ENCODE data around the gene PERM1.

PERM1 gene

DNA sequence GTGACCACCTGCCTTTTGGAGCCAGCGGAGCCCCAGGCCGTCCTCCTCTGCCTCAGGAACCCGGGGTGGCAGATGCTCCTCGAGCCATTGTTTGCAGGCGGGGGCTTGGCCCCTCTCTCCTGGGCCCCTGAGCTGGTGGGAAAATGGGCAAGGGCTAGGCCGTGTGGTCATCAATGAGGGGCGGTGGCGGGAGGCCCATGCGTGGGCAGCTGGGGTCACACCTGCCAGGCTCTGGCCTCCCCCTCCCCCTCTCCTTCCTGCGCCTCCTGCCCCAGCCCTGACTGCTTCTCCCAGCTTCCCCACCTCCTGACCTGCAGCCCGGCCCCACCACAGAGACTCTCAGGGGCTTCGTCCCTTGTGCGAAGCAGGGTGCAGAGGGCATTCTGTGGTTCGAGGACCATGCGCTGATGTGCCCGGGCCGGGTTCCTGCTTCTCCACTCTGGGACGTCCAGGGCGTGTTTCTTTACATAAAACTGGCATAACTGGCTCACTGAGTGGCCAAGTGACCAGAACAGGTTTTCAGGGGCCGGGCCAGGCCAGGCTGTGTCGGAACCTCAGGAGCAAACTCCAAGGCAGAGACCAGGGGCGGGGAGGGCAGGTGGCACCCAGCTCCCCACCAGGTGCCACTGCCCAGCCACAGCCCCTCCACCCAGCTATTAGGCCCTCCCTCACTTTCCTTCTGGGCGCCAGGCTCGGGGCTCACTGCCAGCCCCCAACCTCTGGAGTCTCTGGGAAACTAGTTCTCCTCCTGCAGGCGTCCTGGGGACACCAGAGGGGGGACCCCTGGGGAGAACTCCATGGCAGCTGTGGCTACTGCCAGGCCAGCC lies 48.9 kb downstream of the PERM1 start:
- peak in 1 of 2 experiments; percentile 41 for DNase-seq

DNA sequence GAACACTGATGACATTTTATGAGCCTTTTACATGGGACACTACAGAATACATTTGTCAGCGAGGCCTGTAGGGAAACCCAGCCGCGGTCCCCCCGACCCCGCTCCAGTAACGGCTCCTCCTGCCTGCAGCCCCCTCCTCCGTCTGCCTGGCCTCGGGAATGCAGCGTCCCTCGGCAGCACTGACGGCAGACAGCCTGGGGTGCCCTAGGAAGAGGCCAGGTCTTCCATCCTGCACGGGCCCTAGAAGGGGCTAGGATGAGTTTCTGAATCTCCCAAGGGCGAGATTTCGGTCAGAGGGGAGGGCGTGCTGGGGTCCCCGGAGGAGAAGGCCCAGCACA lies 49.8 kb downstream of the PERM1 start:
- DNase-seq = no peak

DNA sequence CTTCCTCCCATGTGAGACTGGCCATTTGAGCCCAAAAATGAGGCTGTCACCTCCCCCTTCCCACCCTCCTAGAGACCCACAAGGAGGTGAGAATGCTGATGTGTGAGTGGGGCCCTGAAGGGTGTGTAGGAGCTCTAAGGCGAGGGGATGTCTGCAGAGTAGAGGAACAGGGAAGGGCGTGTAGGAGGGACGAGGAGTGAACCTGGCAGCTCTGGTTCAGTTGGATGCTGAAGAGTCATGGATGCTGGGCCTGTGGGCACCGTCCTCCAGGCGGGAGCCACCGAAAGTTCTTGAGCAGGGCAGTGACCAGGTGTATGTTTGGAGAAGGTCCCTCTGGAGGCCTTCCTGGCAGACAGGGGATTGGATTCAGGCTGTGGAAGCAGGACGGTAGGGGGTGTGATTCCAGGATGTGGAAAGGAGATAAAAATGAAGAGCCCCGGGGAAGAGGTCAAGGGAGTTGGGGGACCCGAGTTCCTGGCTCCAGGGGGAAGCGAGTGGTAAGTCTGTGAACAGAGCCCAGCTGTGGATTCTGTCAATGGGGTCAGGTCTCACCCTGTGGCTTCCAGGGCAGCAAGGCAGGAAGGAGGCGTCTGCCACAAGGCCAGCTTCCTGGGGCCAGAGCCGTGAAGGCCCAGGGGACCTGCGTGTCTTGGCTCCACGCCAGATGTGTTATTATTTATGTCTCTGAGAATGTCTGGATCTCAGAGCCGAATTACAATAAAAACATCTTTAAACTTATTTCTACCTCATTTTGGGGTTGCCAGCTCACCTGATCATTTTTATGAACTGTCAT lies 50.3 kb downstream of the PERM1 start:
- DNase-seq = peak in 1 of 2 experiments; percentile 10

DNA sequence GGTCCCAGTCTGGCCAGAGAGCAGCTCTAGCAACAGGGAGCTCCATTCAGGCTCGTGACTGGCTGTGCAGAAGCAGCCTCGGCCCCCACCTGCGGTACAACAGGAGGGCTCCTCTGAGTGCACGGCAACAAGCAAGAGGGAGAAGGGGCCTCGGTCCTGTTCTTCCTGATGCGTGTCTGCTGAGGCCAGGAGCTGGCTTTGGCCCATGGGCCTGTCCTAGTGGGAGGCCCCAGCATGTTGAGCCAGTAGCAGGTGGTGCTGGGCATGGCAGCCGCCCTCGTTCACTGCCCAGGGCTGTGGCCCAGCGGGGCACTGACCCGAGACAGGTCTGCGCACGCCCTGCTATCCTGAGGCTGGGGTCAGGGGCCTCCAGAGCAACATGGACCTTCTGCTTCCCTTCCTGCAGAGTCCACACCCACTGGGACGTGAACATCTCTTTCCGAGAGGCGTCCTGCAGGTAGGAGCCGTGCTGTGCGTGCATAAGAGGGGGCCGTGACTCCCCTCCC lies 51.2 kb downstream of the PERM1 start:
- no peak for DNase-seq

DNA sequence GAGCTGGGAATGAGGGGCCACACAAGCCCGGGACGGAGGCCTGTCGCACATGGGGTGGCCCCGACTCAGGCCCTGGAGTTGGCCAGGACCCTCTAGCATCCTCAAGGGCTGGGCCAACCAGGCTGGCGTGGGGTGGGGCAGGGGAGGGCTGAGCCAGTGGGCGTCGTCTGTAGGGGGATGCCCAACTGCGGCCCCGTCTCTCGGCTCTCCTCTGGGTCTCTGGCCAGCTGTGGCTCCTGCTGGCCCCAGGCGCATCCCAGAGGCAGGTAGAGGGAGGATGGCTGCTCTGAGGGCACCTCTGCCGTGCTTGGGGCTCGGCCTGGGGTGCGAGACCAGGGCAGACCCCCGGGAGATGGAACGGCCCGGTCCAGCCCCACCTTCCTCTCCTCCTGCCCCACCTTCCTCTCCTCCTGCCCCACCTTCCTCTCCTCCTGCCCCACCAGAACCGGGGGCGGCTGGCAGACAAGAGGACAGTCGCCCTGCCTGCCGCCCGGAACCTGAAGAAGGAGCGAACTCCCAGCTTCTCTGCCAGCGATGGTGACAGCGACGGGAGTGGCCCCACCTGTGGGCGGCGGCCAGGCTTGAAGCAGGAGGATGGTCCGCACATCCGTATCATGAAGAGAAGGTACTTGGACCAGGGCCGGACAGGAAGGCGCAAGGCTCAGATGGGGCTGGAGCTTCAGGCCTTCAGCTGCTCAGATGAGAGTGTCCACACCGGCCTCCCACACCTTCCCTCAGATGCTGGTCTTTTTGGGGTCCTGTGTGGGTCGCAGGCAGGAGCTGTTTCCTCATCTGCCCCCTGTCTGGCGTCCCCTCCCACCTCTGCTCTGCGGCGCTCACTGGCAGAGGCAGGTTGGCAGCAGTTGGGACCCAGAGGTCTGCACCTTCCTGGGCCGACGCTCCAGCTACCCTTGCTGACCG lies 51.9 kb downstream of the PERM1 start:
- DNase-seq = no peak

DNA sequence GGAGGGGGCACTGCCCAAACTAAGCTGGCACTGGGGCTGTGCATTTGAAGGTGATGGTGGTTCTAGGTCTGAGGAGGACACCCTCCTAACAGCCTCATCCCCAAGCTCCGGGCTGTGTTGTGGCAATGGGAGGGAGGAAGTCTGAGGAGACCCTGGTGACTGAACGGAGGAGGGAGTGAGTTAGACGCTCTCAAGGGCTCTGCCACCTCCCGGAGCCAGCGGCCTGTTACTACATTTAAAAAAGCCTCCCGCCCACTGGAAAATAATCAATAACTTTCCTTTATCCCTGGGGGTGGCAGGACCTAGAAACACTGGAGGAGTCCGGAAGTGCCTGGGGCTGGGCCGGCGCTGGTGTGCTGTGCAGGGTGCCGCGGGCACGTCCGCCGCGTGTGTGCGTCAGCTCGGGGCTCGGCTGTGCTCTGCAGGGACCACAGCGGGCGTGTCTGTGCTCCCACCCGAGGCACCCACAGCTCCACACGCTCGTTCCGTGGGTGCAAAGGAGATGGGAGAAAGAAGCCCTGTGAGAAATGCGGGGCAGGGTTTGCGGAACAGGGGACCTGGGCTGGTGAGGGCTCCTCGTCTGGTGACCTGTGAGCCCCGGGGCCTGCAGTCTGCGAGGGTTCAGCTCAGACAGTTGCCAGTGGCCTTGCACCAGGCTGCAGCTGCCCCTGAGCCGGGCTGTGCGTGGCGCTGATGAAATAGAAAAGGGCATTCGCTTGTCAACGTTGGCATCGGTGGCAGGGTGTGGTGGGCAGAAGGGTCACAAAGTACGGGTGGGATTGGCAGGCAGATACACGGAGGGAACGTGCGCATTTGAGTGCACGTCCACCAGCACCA lies 52.9 kb downstream of the PERM1 start:
- no peak for DNase-seq

DNA sequence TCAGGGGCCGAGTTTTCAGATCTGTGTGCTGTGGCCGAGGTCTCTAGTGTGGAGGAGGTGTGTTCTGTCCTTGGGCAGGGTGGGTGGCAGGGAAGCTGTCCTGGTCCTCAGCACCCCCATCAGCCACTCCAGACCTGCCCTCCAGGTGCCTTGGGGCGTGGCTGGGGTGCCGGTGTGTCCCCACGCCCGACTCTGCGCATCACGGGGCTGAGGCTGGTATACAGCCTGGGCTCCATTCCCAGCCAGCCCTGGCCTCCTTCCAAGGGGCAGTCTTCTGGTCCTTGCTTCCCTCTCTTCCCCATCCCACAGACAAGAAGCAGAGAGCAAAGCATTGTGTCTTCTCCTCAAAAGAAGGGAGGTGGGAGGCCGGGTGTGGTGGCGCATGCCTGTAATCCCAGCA lies 54.1 kb downstream of the PERM1 start:
- DNase-seq = no peak

DNA sequence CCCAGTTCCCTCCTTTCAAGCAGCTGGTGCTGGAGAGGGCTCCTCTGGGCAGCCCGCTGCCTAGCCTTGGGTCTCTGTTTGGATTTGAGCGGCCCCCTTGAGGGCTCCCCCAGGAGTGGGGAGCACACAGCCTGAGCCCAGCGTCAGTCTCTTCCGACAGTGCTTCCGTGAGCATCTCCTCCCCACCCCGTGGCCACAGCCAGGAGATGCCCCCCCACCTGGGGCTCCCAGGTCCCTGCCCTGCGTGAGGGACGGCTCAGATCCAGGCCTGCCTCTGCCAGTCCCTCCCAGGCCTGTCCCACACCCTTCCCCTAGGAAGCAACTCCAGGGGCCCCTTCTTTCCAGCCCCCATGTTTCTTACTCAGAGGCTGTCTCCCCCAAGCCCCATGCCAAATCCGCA lies 54.7 kb downstream of the PERM1 start:
- no peak for DNase-seq

DNA sequence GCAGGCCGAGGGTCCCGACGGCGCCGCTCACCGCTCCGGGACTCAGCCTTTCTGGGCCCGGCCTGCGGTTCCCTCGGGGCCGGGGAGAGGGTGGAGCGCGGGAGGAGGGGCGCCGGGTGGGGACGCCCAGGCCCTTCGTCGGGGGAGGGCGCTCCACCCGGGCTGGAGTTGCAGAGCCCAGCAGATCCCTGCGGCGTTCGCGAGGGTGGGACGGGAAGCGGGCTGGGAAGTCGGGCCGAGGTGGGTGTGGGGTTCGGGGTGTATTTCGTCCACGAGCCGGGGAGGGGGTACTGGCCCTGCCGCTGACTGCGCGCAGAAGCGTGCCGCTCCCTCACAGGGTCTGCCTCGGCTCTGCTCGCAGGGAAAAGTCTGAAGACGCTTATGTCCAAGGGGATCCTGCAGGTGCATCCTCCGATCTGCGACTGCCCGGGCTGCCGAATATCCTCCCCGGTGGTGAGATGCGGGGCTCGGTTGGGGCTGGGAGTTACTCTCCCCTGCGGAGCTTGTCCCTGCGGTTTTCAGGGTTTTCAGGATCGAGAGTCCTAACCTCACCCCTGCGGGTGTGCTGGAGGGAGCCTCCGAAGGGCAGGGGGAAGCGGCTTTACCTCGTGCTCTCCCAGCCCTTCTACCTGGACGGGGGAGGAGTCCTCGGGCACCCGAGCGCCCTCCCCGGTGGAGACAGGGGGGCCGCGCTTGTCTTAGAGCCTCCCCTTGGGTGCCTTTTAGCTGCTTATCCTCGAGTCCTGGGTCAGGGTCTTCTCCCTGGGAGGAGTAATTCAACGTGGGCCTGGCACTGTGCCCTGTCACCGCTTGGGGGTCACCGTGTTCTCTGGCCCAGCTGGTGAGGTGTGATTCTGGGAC lies 56.1 kb downstream of the PERM1 start:
- peak in 1 of 2 experiments; percentile 25 for DNase-seq
